GM12878 (cell line): ENCODE results near the gene SESN3.

ENCODE experiments used
- BRCA1 ChIP-seq: IDR thresholded peaks from 2 replicates; pipeline ENCODE4 v1.6.1; 2011; ENCODE audit warnings: low read depth, low read length, improper control_type of control experiment
- CTCF ChIP-seq, 3 experiments: IDR thresholded peaks in 2 of 3; conservative IDR thresholded peaks in 1 of 3; 2 replicates each; pipeline ENCODE4 v1.5.1; 2011; ENCODE audit warnings: low read depth in 3 of 3, low read length in 3 of 3, mild to moderate bottlenecking in 3 of 3, control low read depth in 2 of 3, moderate library complexity in 2 of 3, inconsistent platforms in 1 of 3, mixed read lengths in 1 of 3; ENCODE audit not compliant: control insufficient read depth in 2 of 3, insufficient read depth in 1 of 3; ENCODE audit errors: extremely low read depth in 1 of 3
- EP300 ChIP-seq, 2 experiments: fragments of 150-350 bp in 1 of 2; IDR thresholded peaks; 2 replicates each; pipeline ENCODE4 v1.6.1; 2011 to 2012; ENCODE audit warnings: low read depth in 2 of 2, low read length in 2 of 2, borderline replicate concordance in 1 of 2, improper control_type of control experiment in 1 of 2, inconsistent platforms in 1 of 2; ENCODE audit not compliant: control insufficient read depth in 1 of 2
- MXI1 ChIP-seq: fragments of 150-350 bp; IDR thresholded peaks from 2 replicates; pipeline ENCODE4 v1.6.1; 2011; ENCODE audit warnings: low read depth, mild to moderate bottlenecking, inconsistent platforms, low read length, improper control_type of control experiment
- NR2C2 ChIP-seq: IDR thresholded peaks from 2 replicates; pipeline ENCODE4 v1.6.1; 2011; ENCODE audit warnings: borderline replicate concordance, low read depth; ENCODE audit not compliant: control insufficient read depth, insufficient read length
- PBX3 ChIP-seq: IDR thresholded peaks from 2 replicates; pipeline ENCODE4 v1.6.1; 2011; ENCODE audit warnings: mild to moderate bottlenecking, low read depth, low read length, moderate library complexity; ENCODE audit not compliant: insufficient replicate concordance
- SMC3 ChIP-seq: IDR thresholded peaks from 2 replicates; pipeline ENCODE4 v1.6.1; 2011; ENCODE audit warnings: low read length, improper control_type of control experiment, borderline replicate concordance
- USF1 ChIP-seq: IDR thresholded peaks from 2 replicates; pipeline ENCODE4 v1.6.1; 2011; ENCODE audit warnings: borderline replicate concordance, low read depth, mild to moderate bottlenecking, moderate library complexity, mixed read lengths, low read length; ENCODE audit not compliant: insufficient read depth; ENCODE audit errors: extremely low read length

- TF ChIP-seq USF1 (no peak), EP300 (IDR thresholded peaks at IDR 0.05; ENCODE audit: borderline replicate concordance in 1 of 2, control insufficient read depth in 1 of 2, low read depth in 2 of 2, low read length in 2 of 2) (no peak), SMC3 (no peak), MXI1 (no peak), CTCF (IDR thresholded peaks at IDR 0.05 in 2 of 3, conservative IDR thresholded peaks at IDR 0.05 in 1 of 3; ENCODE audit: control insufficient read depth in 2 of 3, extremely low read depth in 1 of 3, insufficient read depth in 1 of 3, low read depth in 3 of 3, low read length in 3 of 3) (no peak), NR2C2 (no peak), BRCA1 (no peak), PBX3 (no peak)
These were observed 88.6 kb downstream of the SESN3 start for GRCh38 chr11:95142431-95142830.
